H9 (cell line): ENCODE results near the gene GTF3C5. TPM values are rescaled to one million over a fixed set of nuclear protein-coding genes. Genes with fewer than 3 reads are reported as not detected.

Experiments
- DNase-seq: peaks from one replicate; pipeline ENCODE4 v3.0.0-alpha.2; 2017
- H2AFZ ChIP-seq: one replicate; pipeline ENCODE4 v1.6.1; 2013; ENCODE audit warnings: mild to moderate bottlenecking, low read length, control low read depth, moderate library complexity
- H2AK5ac ChIP-seq: 2 replicates; pipeline ENCODE4 v1.6.1; 2013; ENCODE audit warnings: low read length, control low read depth, mixed read lengths; ENCODE audit not compliant: insufficient read length
- H2BK120ac ChIP-seq: one replicate; pipeline ENCODE4 v1.6.1; 2013; ENCODE audit warnings: low read depth, mild to moderate bottlenecking, low read length, control low read depth, inconsistent platforms; ENCODE audit not compliant: poor library complexity, severe bottlenecking
- H2BK12ac ChIP-seq: 2 replicates; pipeline ENCODE4 v1.6.1; 2013; ENCODE audit warnings: low read length, control low read depth, mixed read lengths, low read depth; ENCODE audit not compliant: insufficient read length
- H2BK15ac ChIP-seq: 2 replicates; pipeline ENCODE4 v1.6.1; 2013; ENCODE audit warnings: low read depth, low read length, control low read depth
- H2BK20ac ChIP-seq: one replicate; pipeline ENCODE4 v1.6.1; 2013; ENCODE audit warnings: low read depth, mild to moderate bottlenecking, low read length, control low read depth, inconsistent platforms; ENCODE audit not compliant: poor library complexity, severe bottlenecking
- H2BK5ac ChIP-seq: 2 replicates; pipeline ENCODE4 v1.6.1; 2013; ENCODE audit warnings: low read length, control low read depth, mixed read lengths; ENCODE audit not compliant: insufficient read length
- H3K14ac ChIP-seq: 2 replicates; pipeline ENCODE4 v1.6.1; 2013; ENCODE audit warnings: low read length, control low read depth; ENCODE audit not compliant: insufficient read depth
- H3K18ac ChIP-seq: 2 replicates; pipeline ENCODE4 v1.6.1; 2013; ENCODE audit warnings: low read depth, mild to moderate bottlenecking, mixed read lengths, low read length, control low read depth; ENCODE audit not compliant: insufficient read length
- H3K23ac ChIP-seq: 2 replicates; pipeline ENCODE4 v1.6.1; 2013; ENCODE audit warnings: low read length, control low read depth, mixed read lengths, low read depth; ENCODE audit not compliant: insufficient read length
- H3K23me2 ChIP-seq: 2 replicates; pipeline ENCODE4 v1.6.1; 2013; ENCODE audit warnings: low read depth, mild to moderate bottlenecking, mixed read lengths, low read length, control low read depth; ENCODE audit not compliant: insufficient read length, poor library complexity, severe bottlenecking
- H3K27ac ChIP-seq: 2 replicates; pipeline ENCODE4 v1.5.1; 2013; ENCODE audit warnings: low read length, control low read depth, mixed read lengths, low read depth; ENCODE audit not compliant: insufficient read length
- H3K27me3 ChIP-seq: 2 replicates; pipeline ENCODE4 v1.6.1; 2013; ENCODE audit warnings: low read length, control low read depth, inconsistent platforms; ENCODE audit not compliant: insufficient read depth
- H3K4ac ChIP-seq: 2 replicates; pipeline ENCODE4 v1.6.1; 2013; ENCODE audit warnings: low read depth, mild to moderate bottlenecking, control low read depth, inconsistent platforms, low read length, moderate library complexity
- H3K4me1 ChIP-seq: 2 replicates; pipeline ENCODE4 v1.6.1; 2013; ENCODE audit warnings: low read length, control low read depth, inconsistent platforms; ENCODE audit not compliant: insufficient read depth
- H3K4me2 ChIP-seq: 2 replicates; pipeline ENCODE4 v1.6.1; 2013; ENCODE audit warnings: low read length, control low read depth, mixed read lengths; ENCODE audit not compliant: insufficient read length, insufficient read depth
- H3K56ac ChIP-seq: 2 replicates; pipeline ENCODE4 v1.6.1; 2013; ENCODE audit warnings: low read depth, mild to moderate bottlenecking, mixed read lengths, low read length, control low read depth; ENCODE audit not compliant: insufficient read length
- H3K79me1 ChIP-seq: 2 replicates; pipeline ENCODE4 v1.6.1; 2013; ENCODE audit warnings: low read depth, mild to moderate bottlenecking, moderate library complexity, low read length, control low read depth, inconsistent platforms; ENCODE audit not compliant: insufficient read depth, poor library complexity, severe bottlenecking
- H3K79me2 ChIP-seq: 2 replicates; pipeline ENCODE4 v1.6.1; 2013; ENCODE audit warnings: low read length, control low read depth, inconsistent platforms; ENCODE audit not compliant: insufficient read depth
- H3K9ac ChIP-seq: 2 replicates; pipeline ENCODE4 v1.6.1; 2013; ENCODE audit warnings: low read length, control low read depth, mixed read lengths; ENCODE audit not compliant: insufficient read length; ENCODE audit errors: extremely low read depth
- H3K9me3 ChIP-seq: one replicate; pipeline ENCODE4 v1.6.1; 2013; ENCODE audit warnings: low read depth, low read length, inconsistent platforms; ENCODE audit not compliant: control insufficient read depth
- H3T11ph ChIP-seq: one replicate; pipeline ENCODE4 v1.6.1; 2013; ENCODE audit warnings: mild to moderate bottlenecking, low read length, control low read depth, inconsistent platforms
- H4K20me1 ChIP-seq: one replicate; pipeline ENCODE4 v1.6.1; 2013; ENCODE audit not compliant: control insufficient read depth, insufficient read length, insufficient read depth
- H4K5ac ChIP-seq: 2 replicates; pipeline ENCODE4 v1.6.1; 2013; ENCODE audit warnings: low read depth, mild to moderate bottlenecking, mixed read lengths, low read length, control low read depth; ENCODE audit not compliant: insufficient read length
- H4K8ac ChIP-seq: replicated peaks from 2 replicates; pipeline ENCODE4 v1.6.1; 2013; ENCODE audit warnings: low read length, control low read depth, mixed read lengths, low read depth; ENCODE audit not compliant: insufficient read length
- H4K91ac ChIP-seq: 2 replicates; pipeline ENCODE4 v1.6.1; 2013; ENCODE audit warnings: low read depth, mild to moderate bottlenecking, moderate library complexity, mixed read lengths, low read length, control low read depth; ENCODE audit not compliant: insufficient read length
- H3K27ac Mint-ChIP-seq, 3 experiments: 2 replicates in 2 of 3; 3 replicates in 1 of 3; pipeline ENCODE4 v1.8.0; 2020 to 2021; ENCODE audit warnings: mixed read lengths in 3 of 3, mild to moderate bottlenecking in 1 of 3, moderate library complexity in 1 of 3
- H3K27me3 Mint-ChIP-seq: 2 replicates; pipeline ENCODE4 v1.8.0; 2021; ENCODE audit warnings: low read depth, mild to moderate bottlenecking, moderate library complexity, mixed read lengths
- H3K36me3 Mint-ChIP-seq, 3 experiments: 2 replicates in 2 of 3; 3 replicates in 1 of 3; pipeline ENCODE4 v1.8.0; 2020 to 2021; ENCODE audit warnings: low read depth in 3 of 3, mixed read lengths in 3 of 3; ENCODE audit not compliant: insufficient read depth in 1 of 3
- H3K4me1 Mint-ChIP-seq, 2 experiments: 2 replicates each; pipeline ENCODE4 v1.8.0; 2020; ENCODE audit warnings: mixed read lengths in 2 of 2
- H3K4me3 Mint-ChIP-seq, 2 experiments: 2 replicates in 1 of 2; 3 replicates in 1 of 2; pipeline ENCODE4 v1.8.0; 2020 to 2021; ENCODE audit warnings: mild to moderate bottlenecking in 2 of 2, mixed read lengths in 2 of 2, moderate library complexity in 1 of 2
- H3K9me3 Mint-ChIP-seq, 2 experiments: 2 replicates in 1 of 2; 3 replicates in 1 of 2; pipeline ENCODE4 v1.8.0; 2020; ENCODE audit warnings: mild to moderate bottlenecking in 2 of 2, mixed read lengths in 2 of 2, moderate library complexity in 1 of 2
- CTCF ChIP-seq: fragments of 200-600 bp; sonication (generic); conservative IDR thresholded peaks from 3 replicates; pipeline ENCODE4 v1.8.0; 2021; ENCODE audit warnings: antibody characterized with exemption, mild to moderate bottlenecking
- WGBS: extraction: QIAGEN DNeasy Blood & Tissue Kit; methylation state at CpG from one replicate; pipeline ENCODE4 v1.1.7; 2013; ENCODE audit warnings: missing lambda C conversion rate, low lambda C conversion rate, mixed read lengths; ENCODE audit not compliant: insufficient read length; ENCODE audit errors: extremely low coverage; 5-methylcytosine and 5-hydroxymethylcytosine counted together
- total RNA-seq: library from RNA; stranded (reverse); gene quantifications from 2 replicates; pipeline ENCODE4 v1.2.1, GENCODE V29; 2021

The GTF3C5 gene
- total RNA-seq, 1 experiment from 2014 or later, result 88.9 TPM

GRCh38 chr9:133089271-133089671, 58.5 kb downstream of the GTF3C5 start:
- no peak overlapping the region for H3K9ac ChIP-seq
- H3K18ac ChIP-seq, result no peak overlapping the region
- 0 out of 4 replicates have a peak, but pooled peaks cover 0 to 2% of the 10 kb centered on the region in 2 experiments for H3K4me1 Mint-ChIP-seq

More at GRCh38 chr9:133089271-133089671, 58.5 kb downstream of the GTF3C5 start:
- Histone ChIP-seq H2BK20ac (no peak overlapping the region), H4K20me1 (no peaks in the 10 kb centered on the region), H3K4me1 (no peaks in the 10 kb centered on the region), H3K27ac (no peak overlapping the region), H3K9me3 (no peaks in the 10 kb centered on the region), H4K91ac (no peak overlapping the region), H2AFZ (no peak overlapping the region), H3K79me1 (no peaks in the 10 kb centered on the region), H3K4me2 (no peak overlapping the region), H3K23ac (no peak overlapping the region), H2BK12ac (no peak overlapping the region), H3K79me2 (no peaks in the 10 kb centered on the region), H3K14ac (no peak overlapping the region; the same call in 1 of the 2 replicates), H3T11ph (no peak overlapping the region), H2AK5ac (no peak overlapping the region), H2BK5ac (no peak overlapping the region), H3K23me2 (no peaks in the 10 kb centered on the region), H2BK15ac (no peak overlapping the region), H3K4ac (no peak overlapping the region), H2BK120ac (no peak overlapping the region), H3K27me3 (no peaks in the 10 kb centered on the region), H4K8ac (no peak overlapping the region), H3K56ac (no peak overlapping the region), H4K5ac (no peak overlapping the region)
- Mint-ChIP-seq H3K27ac (no peak overlapping the region; a peak in 1 of 7 replicates), H3K27me3 (peaks cover 4% of the 10 kb centered on the region; the same call in 1 of the 2 replicates), H3K9me3 (no peaks in the 10 kb centered on the region), H3K36me3 (no peaks in the 10 kb centered on the region), H3K4me3 (no peak overlapping the region)
- no peak for TF ChIP-seq CTCF
- peak; percentile 44 for DNase-seq
- no CpG with 5 or more reads among the region's 6 CpGs for WGBS
